WERI-Rb-1 (cell line): ENCODE data around the gene RIPOR3.
"Not testable (repeated sequence)": the region's sequence is repeated elsewhere in the genome, so short reads cannot be mapped to it uniquely, and the experiment has no call there.

ENCODE experiments used
- DNase-seq: peaks from one replicate; pipeline ENCODE4 v3.0.0-alpha.2; 2020
- H3K27ac ChIP-seq: fragments of 250-450 bp; sonication (Bioruptor Pico); 2 replicates; pipeline ENCODE4 v1.5.1; 2020; ENCODE audit warnings: mild to moderate bottlenecking, moderate library complexity
- H3K27me3 ChIP-seq: fragments of 250-450 bp; sonication (Bioruptor Pico); 2 replicates; pipeline ENCODE4 v1.5.1; 2021; ENCODE audit warnings: mild to moderate bottlenecking, low read depth, moderate library complexity; ENCODE audit not compliant: insufficient read depth, severe bottlenecking
- H3K36me3 ChIP-seq: fragments of 250-450 bp; sonication (Bioruptor Pico); 2 replicates; pipeline ENCODE4 v1.5.1; 2020; ENCODE audit warnings: mild to moderate bottlenecking, moderate library complexity
- H3K4me3 ChIP-seq: 2 replicates; pipeline ENCODE4 v1.5.1; 2011; ENCODE audit warnings: low read depth, mild to moderate bottlenecking, control low read depth, low read length
- H3K9me3 ChIP-seq: fragments of 250-450 bp; sonication (Bioruptor Pico); 2 replicates; pipeline ENCODE4 v1.5.1; 2021; ENCODE audit warnings: mild to moderate bottlenecking, moderate library complexity; ENCODE audit not compliant: severe bottlenecking
- TF ChIP-seq, protein P1 (sequence below): IDR thresholded peaks from 2 replicates; pipeline ENCODE4 v1.5.1; 2011; ENCODE audit warnings: low read depth, mild to moderate bottlenecking, control low read depth, inconsistent platforms, low read length

Gene RIPOR3

DNA sequence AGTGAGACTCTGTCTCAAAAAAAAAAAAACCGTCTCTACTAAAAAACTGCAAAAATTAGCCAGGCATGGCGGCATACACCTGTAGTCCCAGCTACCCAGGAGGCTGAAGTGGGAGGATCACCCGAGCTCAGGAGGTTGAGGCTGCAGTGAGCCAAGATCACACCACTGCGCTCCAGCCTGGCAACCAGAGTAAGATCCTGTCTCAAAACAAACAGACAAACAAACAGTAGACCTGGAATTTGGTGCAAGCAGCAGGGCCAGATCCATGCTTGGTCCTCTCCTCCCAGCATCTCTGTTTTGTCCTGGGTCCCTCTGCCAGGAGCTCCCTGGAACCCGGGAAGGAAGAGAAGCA is 11.6 kb downstream of the RIPOR3 start:
- Histone ChIP-seq H3K4me3 (no peak overlapping the region), H3K36me3 (no peaks in the 10 kb centered on the region), H3K27me3 (no peaks in the 10 kb centered on the region), H3K9me3 (no peaks in the 10 kb centered on the region), H3K27ac (no peak overlapping the region)
- no peak for DNase-seq
- TF ChIP-seq, protein P1, sequence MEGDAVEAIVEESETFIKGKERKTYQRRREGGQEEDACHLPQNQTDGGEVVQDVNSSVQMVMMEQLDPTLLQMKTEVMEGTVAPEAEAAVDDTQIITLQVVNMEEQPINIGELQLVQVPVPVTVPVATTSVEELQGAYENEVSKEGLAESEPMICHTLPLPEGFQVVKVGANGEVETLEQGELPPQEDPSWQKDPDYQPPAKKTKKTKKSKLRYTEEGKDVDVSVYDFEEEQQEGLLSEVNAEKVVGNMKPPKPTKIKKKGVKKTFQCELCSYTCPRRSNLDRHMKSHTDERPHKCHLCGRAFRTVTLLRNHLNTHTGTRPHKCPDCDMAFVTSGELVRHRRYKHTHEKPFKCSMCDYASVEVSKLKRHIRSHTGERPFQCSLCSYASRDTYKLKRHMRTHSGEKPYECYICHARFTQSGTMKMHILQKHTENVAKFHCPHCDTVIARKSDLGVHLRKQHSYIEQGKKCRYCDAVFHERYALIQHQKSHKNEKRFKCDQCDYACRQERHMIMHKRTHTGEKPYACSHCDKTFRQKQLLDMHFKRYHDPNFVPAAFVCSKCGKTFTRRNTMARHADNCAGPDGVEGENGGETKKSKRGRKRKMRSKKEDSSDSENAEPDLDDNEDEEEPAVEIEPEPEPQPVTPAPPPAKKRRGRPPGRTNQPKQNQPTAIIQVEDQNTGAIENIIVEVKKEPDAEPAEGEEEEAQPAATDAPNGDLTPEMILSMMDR, result no peak

DNA sequence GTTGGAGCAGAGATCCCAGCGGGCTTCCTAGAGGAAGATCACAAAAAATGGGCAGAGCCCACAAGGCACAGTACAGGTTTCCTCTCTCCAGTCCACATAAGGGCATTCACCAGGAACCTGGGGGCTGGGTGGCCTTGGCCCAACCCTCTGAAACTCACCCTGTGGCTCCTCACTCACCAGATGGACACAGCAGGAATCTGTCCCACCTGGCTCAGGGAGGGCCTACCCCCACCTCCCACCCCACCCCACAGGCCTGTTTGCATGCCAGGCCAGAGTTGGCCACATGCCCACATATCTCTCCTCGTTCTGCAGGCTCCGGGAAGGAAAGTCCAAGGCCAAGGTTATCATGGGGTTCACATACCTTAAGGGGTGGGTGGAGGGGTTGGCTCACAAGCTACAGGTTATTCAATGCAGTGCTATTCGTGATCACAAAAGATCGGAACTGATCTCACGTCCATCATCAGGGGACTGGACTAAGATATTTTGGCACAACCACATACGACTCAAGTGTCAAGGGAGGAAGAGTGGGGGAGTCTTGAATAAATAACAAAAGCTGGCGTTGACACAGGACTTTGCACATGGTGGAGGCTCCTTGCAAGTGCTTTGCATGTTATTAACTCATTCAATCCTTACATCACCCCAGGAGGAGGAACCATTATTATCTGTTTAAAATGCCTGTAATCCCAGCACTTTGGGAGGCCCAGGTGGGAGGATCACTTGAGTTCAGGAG is 13.0 kb downstream of the RIPOR3 start:
- Histone ChIP-seq H3K36me3 (no peaks in the 10 kb centered on the region), H3K27ac (no peak overlapping the region), H3K4me3 (no peak overlapping the region), H3K9me3 (no peaks in the 10 kb centered on the region), H3K27me3 (no peaks in the 10 kb centered on the region)
- TF ChIP-seq, protein P1, result no peak
- DNase-seq, result no peak

DNA sequence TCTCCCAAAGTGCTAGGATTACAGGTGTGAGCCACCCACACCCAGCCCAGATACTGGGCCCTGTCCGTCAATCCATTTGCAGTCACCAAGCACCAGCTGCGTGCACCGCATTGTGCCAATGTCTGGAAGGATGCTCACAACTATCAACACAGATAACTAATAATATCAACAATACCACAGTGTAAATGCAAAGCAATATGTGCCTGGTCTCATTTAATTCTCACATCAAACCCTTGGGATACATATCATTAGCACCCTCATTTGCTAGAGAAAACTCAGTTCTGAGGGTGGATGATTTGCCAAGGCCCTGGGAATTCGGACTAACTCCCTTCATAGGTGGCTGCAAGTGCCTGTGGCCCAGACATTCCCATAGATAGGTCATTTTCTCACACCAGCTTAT is 14.5 kb downstream of the RIPOR3 start:
- Histone ChIP-seq H3K27me3 (no peaks in the 10 kb centered on the region), H3K4me3 (no peak overlapping the region), H3K36me3 (no peaks in the 10 kb centered on the region), H3K27ac (no peak overlapping the region), H3K9me3 (no peaks in the 10 kb centered on the region)
- TF ChIP-seq, protein P1, result no peak
- DNase-seq, result no peak

DNA sequence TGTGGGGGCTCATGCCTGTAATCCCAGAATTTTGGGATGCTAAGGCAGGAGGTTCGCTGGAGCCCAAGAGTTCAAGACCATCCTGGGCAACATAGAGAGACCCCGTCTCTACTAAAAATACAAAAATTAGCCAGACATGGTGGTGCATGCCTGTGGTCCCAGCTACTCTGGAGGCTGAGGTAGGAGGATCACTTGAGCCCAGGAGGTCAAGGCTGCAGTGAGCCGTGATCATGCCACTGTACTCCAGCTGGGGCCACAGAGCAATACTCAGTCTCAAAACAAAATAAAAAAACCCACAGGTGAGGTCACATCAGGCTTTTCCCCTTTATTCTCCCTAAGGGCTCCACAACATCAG is 15.0 kb downstream of the RIPOR3 start:
- not testable (repeated sequence) for DNase-seq, H3K27me3 ChIP-seq, H3K27ac ChIP-seq, H3K9me3 ChIP-seq, H3K4me3 ChIP-seq, H3K36me3 ChIP-seq

DNA sequence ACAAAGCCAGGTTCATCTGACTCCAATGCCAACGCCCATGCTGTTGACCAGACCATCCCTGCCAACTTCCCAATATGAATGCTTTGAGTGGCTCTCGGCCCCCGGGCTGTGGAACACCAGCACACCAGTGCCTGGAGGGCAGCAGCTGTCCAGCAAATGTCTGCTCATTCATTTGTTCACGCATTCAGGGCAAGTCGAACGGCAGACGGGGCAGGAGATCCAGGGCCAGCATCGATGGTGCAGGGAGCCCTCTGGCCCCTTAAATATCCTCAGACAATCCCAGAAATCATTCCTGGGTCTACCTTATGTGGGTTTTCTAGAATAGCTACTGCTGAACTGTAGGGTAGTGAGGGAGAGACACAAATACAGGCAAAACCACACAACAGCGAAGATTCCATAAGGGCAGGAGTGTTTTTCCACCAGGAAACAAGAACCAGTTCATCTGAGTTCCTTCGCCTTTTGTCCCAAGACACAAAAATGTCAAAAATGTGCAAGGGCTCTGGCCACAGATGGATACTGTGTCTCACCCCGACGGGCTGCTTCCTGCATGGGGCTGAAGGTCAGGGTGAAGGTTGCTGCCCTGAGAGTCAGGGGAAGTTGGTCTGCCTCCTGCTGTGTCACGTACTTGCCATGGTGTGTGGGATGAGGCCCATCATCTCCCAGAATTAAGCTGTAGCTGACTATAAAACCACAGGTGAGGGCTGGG is 15.5 kb downstream of the RIPOR3 start:
- Histone ChIP-seq H3K4me3 (no peak overlapping the region), H3K9me3 (no peaks in the 10 kb centered on the region), H3K36me3 (no peaks in the 10 kb centered on the region), H3K27ac (no peak overlapping the region), H3K27me3 (no peaks in the 10 kb centered on the region)
- TF ChIP-seq, protein P1, result no peak
- no peak for DNase-seq

DNA sequence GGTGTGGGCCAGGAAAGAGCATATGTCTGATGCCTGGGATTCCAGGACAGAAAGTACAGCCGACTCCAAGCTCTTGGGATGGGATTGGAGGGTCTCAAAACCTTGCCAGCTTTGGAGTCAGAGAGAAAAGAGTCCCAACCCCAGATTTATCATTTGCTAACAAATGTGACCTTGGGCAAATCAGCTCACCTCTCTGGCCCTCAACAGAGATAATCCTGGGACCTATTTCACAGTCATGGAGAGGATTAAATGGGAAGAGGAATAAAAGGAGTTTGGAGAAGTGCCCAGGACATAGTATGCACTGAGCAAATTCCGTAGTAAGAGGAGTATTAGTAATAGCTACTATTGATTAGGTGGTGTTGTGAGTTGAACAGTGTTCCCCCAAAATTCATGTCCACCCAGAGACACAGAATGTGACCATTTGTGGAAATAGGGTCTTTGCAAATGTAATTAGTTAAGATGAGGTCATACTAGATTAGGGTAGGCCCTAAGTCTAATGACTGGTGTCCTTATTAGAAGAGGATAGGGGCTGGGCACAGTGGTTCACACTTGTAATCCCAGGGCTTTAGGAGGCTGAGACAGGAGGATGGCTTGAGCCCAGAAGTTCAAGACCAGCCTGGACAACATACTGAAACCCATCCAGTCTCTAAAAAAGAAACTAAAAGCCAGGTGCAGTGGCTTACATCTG is 17.1 kb downstream of the RIPOR3 start:
- peak; percentile 43 for DNase-seq
- H3K36me3 ChIP-seq, result no peaks in the 10 kb centered on the region
- TF ChIP-seq, protein P1, result no peak
- no peak overlapping the region for H3K4me3 ChIP-seq
- H3K9me3 ChIP-seq, result no peaks in the 10 kb centered on the region
- no peaks in the 10 kb centered on the region for H3K27me3 ChIP-seq
- no peak overlapping the region for H3K27ac ChIP-seq
